A549 (cell line): Measurements from ENCODE around the gene TDP2. TPM values are rescaled to one million over a fixed set of nuclear protein-coding genes. Genes with fewer than 3 reads are reported as not detected.

Experiments
- ATAC-seq, 2 experiments: fragments of 200-7000 bp in 1 of 2; fragments of >200 bp in 1 of 2; cut with Nextera tagmentation in 1 of 2; cut with Tn5 transposase in 1 of 2; 3 replicates each; pipeline versions ENCODE4 v1.8.0 to v1.9.1; 2018 to 2020; ENCODE audit warnings: mild to moderate bottlenecking in 1 of 2, moderate library complexity in 1 of 2
- CTCF ChIA-PET: fragments of 300-600 bp; sonication (Branson Sonifier 250); formaldehyde crosslinking; extraction: SDS; loops from one replicate; lab custom pipeline; 2021; ENCODE audit warnings: antibody characterized with exemption, inconsistent platforms; lab: Yijun Ruan, JAX
- POLR2A ChIA-PET: fragments of 350-600 bp; formaldehyde crosslinking; extraction: SDS; loops from one replicate; lab custom pipeline; 2021; ENCODE audit warnings: antibody characterized with exemption, inconsistent platforms; lab: Yijun Ruan, JAX
- DNase-seq, 2 experiments: peaks; one replicate each; pipeline versions ENCODE4 v3.0.0 to v3.0.0-alpha.2; 2011 to 2016; ENCODE audit warnings: low read depth in 1 of 2, low spot score in 1 of 2
- FAIRE-seq: peaks from 2 replicates; lab custom pipeline; 2011; peaks lifted over from hg19 to GRCh38; lab: Jason Lieb, UNC
- H3K27ac ChIP-seq, 2 experiments: fragments of >200 bp; sonication (Bioruptor Twin); formaldehyde crosslinking; 3 replicates each; pipeline ENCODE4 v1.5.1; 2016 to 2017
- H3K4me1 ChIP-seq: fragments of >200 bp; sonication (Bioruptor Twin); formaldehyde crosslinking; 3 replicates; pipeline ENCODE4 v1.6.1; 2016
- H3K4me2 ChIP-seq: fragments of >200 bp; sonication (Bioruptor Twin); formaldehyde crosslinking; 3 replicates; pipeline ENCODE4 v1.6.1; 2016
- H3K4me3 ChIP-seq: fragments of >200 bp; sonication (Bioruptor Twin); formaldehyde crosslinking; 3 replicates; pipeline ENCODE4 v1.5.1; 2016
- H3K9me3 ChIP-seq: fragments of >200 bp; sonication (Bioruptor Twin); formaldehyde crosslinking; 3 replicates; pipeline ENCODE4 v1.6.1; 2016
- CHD2 ChIP-seq: fragments of 150-350 bp; IDR thresholded peaks from 2 replicates; pipeline ENCODE4 v1.6.1; 2014; ENCODE audit warnings: low read length; ENCODE audit not compliant: partially characterized antibody
- EHMT2 ChIP-seq: fragments of 200-600 bp; sonication (generic); IDR thresholded peaks from 2 replicates; pipeline ENCODE4 v1.6.1; 2016; ENCODE audit warnings: antibody characterized with exemption, low read depth, mild to moderate bottlenecking, moderate library complexity
- EP300 ChIP-seq, 2 experiments: fragments of >200 bp; sonication (Bioruptor Twin); formaldehyde crosslinking; IDR thresholded peaks; 2 replicates in 1 of 2; 3 replicates in 1 of 2; pipeline ENCODE4 v1.6.1; 2016 to 2017
- HDAC2 ChIP-seq: fragments of 200-600 bp; sonication (generic); IDR thresholded peaks from 2 replicates; pipeline ENCODE4 v1.6.1; 2016
- KDM1A ChIP-seq: fragments of 200-600 bp; sonication (generic); IDR thresholded peaks from 2 replicates; pipeline ENCODE4 v1.6.1; 2016; ENCODE audit warnings: low read depth, mild to moderate bottlenecking
- MAFK ChIP-seq: fragments of 450-650 bp; IDR thresholded peaks from 2 replicates; pipeline ENCODE4 v1.6.1; 2014; ENCODE audit not compliant: partially characterized antibody
- MAZ ChIP-seq: fragments of 150-350 bp; IDR thresholded peaks from 2 replicates; pipeline ENCODE4 v1.6.1; 2014; ENCODE audit warnings: antibody characterized with exemption, low read depth, low read length, borderline replicate concordance
- NPAS2 ChIP-seq: fragments of 250-450 bp; sonication (Bioruptor Pico); IDR thresholded peaks from 2 replicates; pipeline ENCODE4 v1.8.0; 2022; ENCODE audit warnings: mild to moderate bottlenecking, moderate library complexity, borderline replicate concordance
- NR3C1 ChIP-seq: fragments of >200 bp; sonication (Bioruptor Twin); formaldehyde crosslinking; IDR thresholded peaks from 3 replicates; pipeline ENCODE4 v1.6.1; 2017
- POLR2AphosphoS2 ChIP-seq: conservative IDR thresholded peaks from 2 replicates; pipeline ENCODE4 v1.6.1; 2012; ENCODE audit warnings: low read length, improper control_type of control experiment, inconsistent platforms
- RCOR1 ChIP-seq: fragments of 150-350 bp; IDR thresholded peaks from 2 replicates; pipeline ENCODE4 v1.6.1; 2014; ENCODE audit warnings: antibody characterized with exemption, low read length, low read depth
- RFX5 ChIP-seq: fragments of 450-650 bp; IDR thresholded peaks from 2 replicates; pipeline ENCODE4 v1.7.1; 2014; ENCODE audit warnings: antibody characterized with exemption, mild to moderate bottlenecking, moderate library complexity
- RNF2 ChIP-seq: fragments of 200-600 bp; sonication (generic); IDR thresholded peaks from 2 replicates; pipeline ENCODE4 v1.6.1; 2016; ENCODE audit warnings: low read depth, mild to moderate bottlenecking, antibody characterized with exemption, moderate library complexity, borderline replicate concordance
- SREBF2 ChIP-seq: fragments of 450-650 bp; IDR thresholded peaks from 2 replicates; pipeline ENCODE4 v1.6.1; 2014; ENCODE audit warnings: mild to moderate bottlenecking, moderate library complexity
- TFCP2L1 ChIP-seq: fragments of 250-450 bp; sonication (Bioruptor Pico); IDR thresholded peaks from 2 replicates; pipeline ENCODE4 v1.5.0; 2021; ENCODE audit warnings: mild to moderate bottlenecking
- TP53 ChIP-seq: fragments of 250-450 bp; sonication (Bioruptor Pico); IDR thresholded peaks from 2 replicates; pipeline ENCODE4 v1.5.0; 2021; ENCODE audit warnings: mild to moderate bottlenecking, moderate library complexity
- ZC3H11A ChIP-seq: fragments of 450-650 bp; IDR thresholded peaks from 2 replicates; pipeline ENCODE4 v1.6.1; 2014; ENCODE audit warnings: antibody characterized with exemption, mild to moderate bottlenecking
- ZFP36 ChIP-seq: fragments of 450-650 bp; IDR thresholded peaks from 2 replicates; pipeline ENCODE4 v1.6.1; 2014; ENCODE audit warnings: borderline replicate concordance; ENCODE audit not compliant: partially characterized antibody
- ZNF302 ChIP-seq: fragments of 250-450 bp; sonication (Bioruptor Pico); IDR thresholded peaks from 2 replicates; pipeline ENCODE4 v1.9.0; 2021; ENCODE audit warnings: inconsistent platforms, mild to moderate bottlenecking, moderate library complexity
- ZSCAN20 ChIP-seq: fragments of 250-450 bp; sonication (Bioruptor Pico); IDR thresholded peaks from 2 replicates; pipeline ENCODE4 v1.8.0; 2022; ENCODE audit warnings: mild to moderate bottlenecking, moderate library complexity
- WGBS: methylation state at CpG from one replicate; pipeline ENCODE4 v1.1.6; 2017; ENCODE audit errors: missing lambda C conversion rate; 5-methylcytosine and 5-hydroxymethylcytosine counted together
- polyA plus RNA-seq, 4 experiments: library from polyadenylated mRNA; depleted of rRNA in 3 of 4; stranded (reverse); fragments of >200 nt; fragmentation: RNase III in 1 of 4; extraction: RNeasy Plus Mini Kit Qiagen cat#74134 plus additional on column Dnase treatment in 1 of 4; gene quantifications; 2 replicates in 3 of 4; 3 replicates in 1 of 4; pipeline ENCODE4 v1.2.3, GENCODE V29; 2011 to 2017
- TF ChIP-seq, protein P1 (sequence below): fragments of >200 bp; sonication (Bioruptor Twin); formaldehyde crosslinking; IDR thresholded peaks from 2 replicates; pipeline ENCODE4 v1.6.1; 2016
- TF ChIP-seq, protein P2 (sequence below): IDR thresholded peaks from 2 replicates; pipeline ENCODE4 v1.6.1; 2012
- TF ChIP-seq, protein P3 (sequence below): fragments of >200 bp; sonication (Bioruptor Twin); formaldehyde crosslinking; IDR thresholded peaks from 3 replicates; pipeline ENCODE4 v1.5.1; 2016
- TF ChIP-seq, protein P4 (sequence below): fragments of 200-600 bp; sonication (generic); IDR thresholded peaks from 2 replicates; pipeline ENCODE4 v1.6.1; 2016; ENCODE audit warnings: antibody characterized with exemption, mild to moderate bottlenecking, moderate library complexity

Gene TDP2
- polyA plus RNA-seq, 2 of the 4 experiments (the other 2 are of a cell fraction), result 52.6 to 91.7 TPM

DNA sequence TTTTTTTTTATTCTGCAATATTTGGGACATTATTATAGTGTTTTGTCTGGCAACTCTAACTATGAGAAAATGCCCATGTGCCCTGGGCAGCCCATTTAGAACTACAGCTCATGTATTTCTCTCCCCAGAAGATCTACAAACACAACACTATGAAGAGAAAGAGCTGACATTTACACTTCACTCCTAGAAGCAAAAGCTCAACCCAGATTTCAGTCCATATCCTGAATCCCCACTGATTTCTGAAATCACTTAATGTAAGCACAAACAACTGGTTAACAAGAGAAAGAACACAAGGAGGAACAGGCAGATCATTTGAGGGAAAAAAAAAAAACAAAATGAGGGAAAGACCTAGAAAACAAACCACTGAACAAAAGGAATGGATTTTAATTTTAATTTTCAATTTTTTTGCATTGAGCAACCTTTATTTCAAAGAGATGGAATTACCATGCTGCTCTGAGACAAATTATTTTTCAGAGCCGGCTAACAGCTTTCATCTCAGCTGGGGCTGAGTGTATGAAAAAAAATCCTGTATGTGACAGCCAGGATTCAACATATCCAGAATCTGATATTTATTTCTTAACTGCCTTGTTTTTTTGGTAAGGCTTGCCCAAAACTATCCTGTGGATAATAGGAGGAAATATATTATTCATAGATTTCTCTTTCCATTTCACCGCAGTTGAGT lies 53.2 kb downstream of the TDP2 start:
- Histone ChIP-seq H3K4me3 (no peak overlapping the region), H3K9me3 (no peaks in the 10 kb centered on the region), H3K4me1 (no peaks in the 10 kb centered on the region), H3K27ac (no peak overlapping the region), H3K4me2 (no peak overlapping the region)
- CTCF ChIA-PET, result interaction anchor here (1.1 to 1.9 kb wide), 2 partner anchors 14 to 33 kb away, joined by 3 to 6 read pairs; no protein-coding TSS in a partner anchor
- WGBS, result 91% methylated on average over 2 of the region's 2 CpGs
- TF ChIP-seq RFX5 (no peak), CHD2 (no peak), ZSCAN20 (CRISPR knock-in tag) (no peak), MAFK (no peak), ZNF302 (no peak)
- TF ChIP-seq, protein P1, sequence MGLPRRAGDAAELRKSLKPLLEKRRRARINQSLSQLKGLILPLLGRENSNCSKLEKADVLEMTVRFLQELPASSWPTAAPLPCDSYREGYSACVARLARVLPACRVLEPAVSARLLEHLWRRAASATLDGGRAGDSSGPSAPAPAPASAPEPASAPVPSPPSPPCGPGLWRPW, result no peak
- POLR2A ChIA-PET, result no interaction called here
- ATAC-seq (no peak), FAIRE-seq (no peak), DNase-seq (no peak)

DNA sequence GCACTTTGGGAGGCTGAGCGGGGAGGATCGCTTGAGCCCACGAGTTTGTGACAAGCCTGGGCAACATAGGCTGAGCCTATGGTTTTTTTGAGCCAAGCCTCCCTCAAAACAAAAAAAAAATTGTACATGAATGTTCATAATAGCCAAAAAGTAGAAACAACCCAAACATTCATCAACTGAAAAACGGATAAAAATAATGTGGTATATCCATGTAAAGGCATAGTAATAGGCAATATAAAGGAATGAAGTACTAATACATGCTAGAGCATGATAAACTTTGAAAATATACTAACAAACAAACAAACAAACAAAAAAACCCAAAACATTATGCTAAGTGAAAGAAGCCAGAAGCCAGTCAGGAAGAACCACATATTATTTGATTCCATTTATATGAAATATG lies 56.0 kb downstream of the TDP2 start:
- DNase-seq, result no peak
- ChIA-PET CTCF (no interaction called here), POLR2A (no interaction called here)
- no peak for FAIRE-seq
- Histone ChIP-seq H3K4me3 (no peak overlapping the region), H3K4me2 (no peak overlapping the region), H3K9me3 (no peaks in the 10 kb centered on the region), H3K27ac (no peak overlapping the region), H3K4me1 (no peaks in the 10 kb centered on the region)
- 87% methylated on average over 4 of the region's 4 CpGs for WGBS
- no peak for ATAC-seq
- no peak for TF ChIP-seq EHMT2
- TF ChIP-seq HDAC2, result no peak
- TF ChIP-seq RNF2, result no peak
- TF ChIP-seq ZC3H11A, result no peak
- no peak for TF ChIP-seq SREBF2
- no peak for TF ChIP-seq TP53 (CRISPR knock-in tag)
- TF ChIP-seq NR3C1, result no peak
- TF ChIP-seq, protein P1, result no peak
- no peak for TF ChIP-seq POLR2AphosphoS2
- TF ChIP-seq KDM1A, result no peak
- no peak for TF ChIP-seq ZFP36
- no peak for TF ChIP-seq NPAS2
- TF ChIP-seq, protein P2, sequence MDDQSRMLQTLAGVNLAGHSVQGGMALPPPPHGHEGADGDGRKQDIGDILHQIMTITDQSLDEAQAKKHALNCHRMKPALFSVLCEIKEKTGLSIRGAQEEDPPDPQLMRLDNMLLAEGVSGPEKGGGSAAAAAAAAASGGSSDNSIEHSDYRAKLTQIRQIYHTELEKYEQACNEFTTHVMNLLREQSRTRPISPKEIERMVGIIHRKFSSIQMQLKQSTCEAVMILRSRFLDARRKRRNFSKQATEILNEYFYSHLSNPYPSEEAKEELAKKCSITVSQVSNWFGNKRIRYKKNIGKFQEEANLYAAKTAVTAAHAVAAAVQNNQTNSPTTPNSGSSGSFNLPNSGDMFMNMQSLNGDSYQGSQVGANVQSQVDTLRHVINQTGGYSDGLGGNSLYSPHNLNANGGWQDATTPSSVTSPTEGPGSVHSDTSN, result no peak
- TF ChIP-seq, protein P3, sequence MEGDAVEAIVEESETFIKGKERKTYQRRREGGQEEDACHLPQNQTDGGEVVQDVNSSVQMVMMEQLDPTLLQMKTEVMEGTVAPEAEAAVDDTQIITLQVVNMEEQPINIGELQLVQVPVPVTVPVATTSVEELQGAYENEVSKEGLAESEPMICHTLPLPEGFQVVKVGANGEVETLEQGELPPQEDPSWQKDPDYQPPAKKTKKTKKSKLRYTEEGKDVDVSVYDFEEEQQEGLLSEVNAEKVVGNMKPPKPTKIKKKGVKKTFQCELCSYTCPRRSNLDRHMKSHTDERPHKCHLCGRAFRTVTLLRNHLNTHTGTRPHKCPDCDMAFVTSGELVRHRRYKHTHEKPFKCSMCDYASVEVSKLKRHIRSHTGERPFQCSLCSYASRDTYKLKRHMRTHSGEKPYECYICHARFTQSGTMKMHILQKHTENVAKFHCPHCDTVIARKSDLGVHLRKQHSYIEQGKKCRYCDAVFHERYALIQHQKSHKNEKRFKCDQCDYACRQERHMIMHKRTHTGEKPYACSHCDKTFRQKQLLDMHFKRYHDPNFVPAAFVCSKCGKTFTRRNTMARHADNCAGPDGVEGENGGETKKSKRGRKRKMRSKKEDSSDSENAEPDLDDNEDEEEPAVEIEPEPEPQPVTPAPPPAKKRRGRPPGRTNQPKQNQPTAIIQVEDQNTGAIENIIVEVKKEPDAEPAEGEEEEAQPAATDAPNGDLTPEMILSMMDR, result no peak
- TF ChIP-seq, protein P4, sequence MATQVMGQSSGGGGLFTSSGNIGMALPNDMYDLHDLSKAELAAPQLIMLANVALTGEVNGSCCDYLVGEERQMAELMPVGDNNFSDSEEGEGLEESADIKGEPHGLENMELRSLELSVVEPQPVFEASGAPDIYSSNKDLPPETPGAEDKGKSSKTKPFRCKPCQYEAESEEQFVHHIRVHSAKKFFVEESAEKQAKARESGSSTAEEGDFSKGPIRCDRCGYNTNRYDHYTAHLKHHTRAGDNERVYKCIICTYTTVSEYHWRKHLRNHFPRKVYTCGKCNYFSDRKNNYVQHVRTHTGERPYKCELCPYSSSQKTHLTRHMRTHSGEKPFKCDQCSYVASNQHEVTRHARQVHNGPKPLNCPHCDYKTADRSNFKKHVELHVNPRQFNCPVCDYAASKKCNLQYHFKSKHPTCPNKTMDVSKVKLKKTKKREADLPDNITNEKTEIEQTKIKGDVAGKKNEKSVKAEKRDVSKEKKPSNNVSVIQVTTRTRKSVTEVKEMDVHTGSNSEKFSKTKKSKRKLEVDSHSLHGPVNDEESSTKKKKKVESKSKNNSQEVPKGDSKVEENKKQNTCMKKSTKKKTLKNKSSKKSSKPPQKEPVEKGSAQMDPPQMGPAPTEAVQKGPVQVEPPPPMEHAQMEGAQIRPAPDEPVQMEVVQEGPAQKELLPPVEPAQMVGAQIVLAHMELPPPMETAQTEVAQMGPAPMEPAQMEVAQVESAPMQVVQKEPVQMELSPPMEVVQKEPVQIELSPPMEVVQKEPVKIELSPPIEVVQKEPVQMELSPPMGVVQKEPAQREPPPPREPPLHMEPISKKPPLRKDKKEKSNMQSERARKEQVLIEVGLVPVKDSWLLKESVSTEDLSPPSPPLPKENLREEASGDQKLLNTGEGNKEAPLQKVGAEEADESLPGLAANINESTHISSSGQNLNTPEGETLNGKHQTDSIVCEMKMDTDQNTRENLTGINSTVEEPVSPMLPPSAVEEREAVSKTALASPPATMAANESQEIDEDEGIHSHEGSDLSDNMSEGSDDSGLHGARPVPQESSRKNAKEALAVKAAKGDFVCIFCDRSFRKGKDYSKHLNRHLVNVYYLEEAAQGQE, result no peak
- no peak for TF ChIP-seq RCOR1
- no peak for TF ChIP-seq MAZ
- no peak for TF ChIP-seq TFCP2L1 (CRISPR knock-in tag)
- no peak for TF ChIP-seq EP300 (IDR thresholded peaks at IDR 0.05)
